ENCODE measurements around the gene MCTP1.

DNA sequence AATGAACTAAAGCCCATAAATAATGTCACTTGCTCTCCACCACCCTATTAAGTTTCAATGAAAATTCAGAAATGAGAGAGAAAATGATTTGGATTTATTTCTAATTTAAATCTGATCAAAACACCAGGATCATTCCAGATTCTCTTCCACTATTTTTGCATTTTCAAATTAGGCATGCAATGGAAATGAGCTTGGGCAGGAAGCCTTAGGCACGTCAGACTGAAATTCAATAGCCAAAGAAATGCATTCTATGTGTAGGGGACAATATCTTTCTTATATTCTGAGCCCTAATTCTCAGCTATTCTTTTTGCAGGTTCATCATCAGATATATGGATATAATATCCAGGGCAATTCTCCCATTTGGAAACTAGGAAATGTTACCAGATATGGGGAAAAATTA is 132.8 kb downstream of the MCTP1 start:
- TF ChIP-seq, protein P1, sequence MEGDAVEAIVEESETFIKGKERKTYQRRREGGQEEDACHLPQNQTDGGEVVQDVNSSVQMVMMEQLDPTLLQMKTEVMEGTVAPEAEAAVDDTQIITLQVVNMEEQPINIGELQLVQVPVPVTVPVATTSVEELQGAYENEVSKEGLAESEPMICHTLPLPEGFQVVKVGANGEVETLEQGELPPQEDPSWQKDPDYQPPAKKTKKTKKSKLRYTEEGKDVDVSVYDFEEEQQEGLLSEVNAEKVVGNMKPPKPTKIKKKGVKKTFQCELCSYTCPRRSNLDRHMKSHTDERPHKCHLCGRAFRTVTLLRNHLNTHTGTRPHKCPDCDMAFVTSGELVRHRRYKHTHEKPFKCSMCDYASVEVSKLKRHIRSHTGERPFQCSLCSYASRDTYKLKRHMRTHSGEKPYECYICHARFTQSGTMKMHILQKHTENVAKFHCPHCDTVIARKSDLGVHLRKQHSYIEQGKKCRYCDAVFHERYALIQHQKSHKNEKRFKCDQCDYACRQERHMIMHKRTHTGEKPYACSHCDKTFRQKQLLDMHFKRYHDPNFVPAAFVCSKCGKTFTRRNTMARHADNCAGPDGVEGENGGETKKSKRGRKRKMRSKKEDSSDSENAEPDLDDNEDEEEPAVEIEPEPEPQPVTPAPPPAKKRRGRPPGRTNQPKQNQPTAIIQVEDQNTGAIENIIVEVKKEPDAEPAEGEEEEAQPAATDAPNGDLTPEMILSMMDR (IDR thresholded peaks at IDR 0.05; ENCODE audit: low read depth, low read length, poor library complexity, severe bottlenecking) = no peak
- no peak for TF ChIP-seq EZH2phosphoT487 (IDR thresholded peaks at IDR 0.05; ENCODE audit: borderline replicate concordance, low read length)
